NCI-H460 (cell line): ENCODE data around the gene RERE. TPM values are rescaled to one million over a fixed set of nuclear protein-coding genes. Genes with fewer than 3 reads are reported as not detected.

Experiments
- DNase-seq: peaks from one replicate; pipeline ENCODE4 v3.0.0-alpha.2; 2016; ENCODE audit warnings: low read depth; ENCODE audit errors: extremely low read depth
- total RNA-seq: library from RNA; depleted of rRNA; stranded (reverse); fragments of >200 nt; shearing (Covaris generic); gene quantifications from 2 replicates; pipeline ENCODE4 v1.2.3, GENCODE V29; 2014

Gene RERE
- total RNA-seq, 1 experiment from 2014 or later: 7.7 TPM

DNA sequence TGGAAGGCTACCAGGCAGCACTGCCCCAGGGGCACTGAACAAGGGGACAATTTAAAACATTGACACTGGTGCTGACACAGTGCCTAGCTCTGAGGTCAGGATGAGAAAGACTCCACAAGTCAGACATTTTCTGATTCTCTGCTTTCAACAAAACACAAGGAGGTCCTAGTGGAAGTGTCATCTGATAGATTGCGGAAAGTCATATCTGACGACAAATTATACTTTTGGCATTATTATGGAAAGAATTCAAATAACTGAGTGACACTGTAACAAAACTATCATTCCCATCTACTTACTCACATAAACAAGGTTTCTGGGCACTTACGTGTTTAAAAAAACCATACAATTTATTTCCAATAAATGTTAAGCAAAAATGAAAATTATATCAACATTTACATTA, 376.0 kb downstream of the RERE start:
- DNase-seq: no peak

DNA sequence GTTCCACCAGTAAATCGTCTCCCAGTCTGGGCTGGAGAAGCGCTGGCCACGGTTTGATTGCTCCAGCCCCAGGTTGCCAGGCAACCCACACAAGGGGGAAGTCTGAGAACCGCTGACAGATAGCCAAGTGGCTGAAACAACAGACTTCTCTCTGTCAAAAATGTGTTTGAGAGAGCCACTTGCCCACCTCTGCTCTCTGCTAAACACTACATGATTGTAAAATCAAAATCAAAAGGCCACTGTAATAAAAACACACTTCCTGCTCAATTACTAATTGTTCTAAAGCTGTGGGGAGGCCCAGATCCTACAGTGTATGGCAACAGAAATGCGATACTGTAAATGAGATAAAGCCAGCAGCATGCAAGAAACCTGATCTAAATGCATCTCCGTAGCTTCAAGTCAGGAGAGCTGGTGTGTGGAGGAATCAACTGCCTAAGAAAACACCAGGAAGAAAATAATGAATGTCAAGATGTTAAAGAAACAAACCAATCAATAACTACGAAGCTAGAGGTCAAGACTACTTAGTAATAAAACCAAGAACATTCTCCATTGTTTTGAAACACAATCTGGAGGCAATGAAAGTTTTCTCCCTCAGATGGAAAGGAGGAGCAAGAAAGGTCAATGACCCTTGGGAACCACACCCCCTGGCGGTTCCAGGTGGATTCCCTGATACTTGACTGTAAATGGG, 378.3 kb downstream of the RERE start:
- DNase-seq: no peak

DNA sequence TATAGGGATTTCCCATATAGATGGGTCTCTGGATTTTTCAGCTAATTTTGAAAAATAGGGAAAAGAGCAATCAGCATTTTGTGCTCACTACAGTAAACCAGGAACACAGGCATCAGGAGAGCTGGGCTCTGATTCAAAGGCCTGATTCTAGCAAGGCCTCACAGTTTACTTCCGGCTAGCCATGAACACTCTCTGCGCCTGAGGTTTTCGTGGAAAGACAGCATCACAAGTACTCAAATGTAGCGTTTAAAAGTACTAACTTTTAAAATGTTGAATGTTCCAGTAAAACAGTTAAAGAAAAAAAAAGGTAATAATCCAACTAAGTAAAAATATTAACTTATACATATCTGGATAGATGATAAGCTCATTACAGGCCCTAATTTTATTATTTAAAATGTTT, 379.0 kb downstream of the RERE start:
- no peak for DNase-seq

DNA sequence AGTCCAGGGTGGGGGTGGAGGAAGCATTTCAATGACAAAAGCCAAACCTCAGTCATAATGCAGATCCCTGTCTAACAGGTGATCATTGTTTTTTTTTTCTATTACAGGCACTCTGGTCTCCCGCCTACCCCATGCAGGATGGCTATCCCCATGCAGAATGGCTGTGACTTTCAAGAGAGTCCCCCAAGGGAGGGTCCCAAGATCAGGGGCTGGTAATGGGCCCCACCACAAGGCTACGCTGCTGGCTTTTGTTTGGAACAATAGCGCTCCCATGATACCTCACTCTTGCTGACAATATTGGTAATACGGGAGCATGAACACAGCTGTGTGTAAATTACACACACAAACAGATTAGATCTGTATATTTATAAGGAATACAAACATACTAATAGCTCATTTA, 380.1 kb downstream of the RERE start:
- no peak for DNase-seq

DNA sequence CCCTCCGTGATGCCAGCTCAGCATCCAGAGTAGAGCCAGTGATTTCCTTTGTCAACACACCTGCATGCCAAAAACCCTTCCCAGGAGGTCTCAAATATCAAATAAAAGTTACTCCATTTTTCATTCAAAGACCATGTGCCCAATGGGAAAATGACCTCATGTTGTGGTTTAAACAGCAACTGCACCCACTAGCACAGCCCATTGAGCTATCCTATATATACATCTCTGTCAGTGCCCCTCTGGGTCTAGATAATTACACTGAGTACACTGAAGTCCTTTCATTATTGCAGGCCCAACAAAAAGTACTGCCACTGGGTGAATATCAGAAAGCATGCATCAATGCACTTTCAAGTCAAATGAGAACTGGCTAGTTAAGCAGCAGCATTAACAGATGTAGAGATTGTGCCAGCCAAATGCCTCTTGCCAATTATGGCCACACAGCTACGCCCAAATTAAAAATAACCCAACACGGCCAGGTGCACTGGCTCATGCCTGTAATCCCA, 381.8 kb downstream of the RERE start:
- no peak for DNase-seq

GRCh38 chr1:8434101-8434500, 383.3 kb downstream of the RERE start:
- DNase-seq: no peak

- no peak for DNase-seq
Observed at GRCh38 chr1:8431784-8432183, 385.7 kb downstream of the RERE start.

DNA sequence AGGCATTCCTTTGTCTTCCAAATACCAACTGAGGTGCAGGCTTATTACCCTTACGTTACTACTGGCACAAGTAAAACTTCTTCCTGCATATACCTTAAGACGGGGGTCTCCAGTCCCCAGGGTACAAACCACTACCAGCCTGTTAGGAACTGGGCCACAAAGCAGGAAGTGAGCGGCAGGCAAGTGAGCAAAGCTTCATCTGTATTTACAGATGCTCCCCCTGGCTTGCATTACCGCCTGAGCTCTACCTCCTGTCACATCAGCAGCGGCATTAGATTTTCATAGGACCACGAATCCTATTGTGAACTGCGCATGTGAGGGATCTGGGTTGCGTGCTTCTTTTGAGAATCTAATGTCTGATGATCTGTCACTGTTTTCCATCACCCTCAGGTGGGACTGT, 386.4 kb downstream of the RERE start:
- DNase-seq: no peak

DNA sequence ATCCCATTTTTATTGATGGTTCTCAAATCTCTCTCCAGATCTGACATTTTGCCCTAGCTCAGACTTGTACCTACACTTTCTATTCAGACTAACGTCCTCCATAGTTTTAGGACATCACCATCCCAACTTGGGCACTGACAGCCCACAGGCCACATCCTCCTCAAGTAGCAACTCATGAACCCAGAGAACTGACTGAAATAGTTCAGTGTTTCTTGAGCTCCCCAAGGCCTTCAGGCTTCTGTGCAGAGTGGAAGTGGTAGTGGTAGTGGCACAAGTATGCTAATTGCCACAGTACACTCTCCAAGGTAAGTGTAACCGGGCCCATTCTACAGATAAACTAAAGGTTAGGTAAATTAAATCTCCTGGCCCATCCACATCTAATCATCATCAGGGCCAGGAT, 387.0 kb downstream of the RERE start:
- no peak for DNase-seq

DNA sequence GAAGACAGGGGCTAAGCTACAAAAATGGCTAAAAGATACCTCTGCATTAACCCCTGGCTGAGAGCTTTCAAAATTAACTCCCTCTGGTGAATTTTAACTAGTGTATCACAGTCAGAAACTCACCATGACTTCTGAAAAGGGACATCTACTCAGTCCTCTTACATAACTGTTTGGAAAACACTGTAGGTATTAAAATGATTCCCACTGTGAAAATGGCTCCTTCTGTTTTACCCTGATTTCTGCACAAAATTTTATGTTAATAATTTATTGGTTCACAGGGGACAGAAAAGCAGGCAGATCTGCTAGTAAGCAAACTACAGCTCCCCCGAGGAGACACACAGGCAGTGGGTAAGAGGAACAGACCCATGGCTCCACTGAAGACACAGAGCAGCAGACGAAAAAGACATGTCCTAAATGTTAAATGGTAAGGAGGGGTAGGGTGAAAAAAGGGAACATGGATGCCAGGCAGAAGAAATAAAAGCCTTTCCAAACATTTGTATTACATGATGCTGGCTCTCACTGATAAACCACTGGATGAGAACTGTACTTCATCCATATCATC, 387.8 kb downstream of the RERE start:
- no peak for DNase-seq

- no peak for DNase-seq
Observed at GRCh38 chr1:8428441-8428840, 389.0 kb downstream of the RERE start.

DNA sequence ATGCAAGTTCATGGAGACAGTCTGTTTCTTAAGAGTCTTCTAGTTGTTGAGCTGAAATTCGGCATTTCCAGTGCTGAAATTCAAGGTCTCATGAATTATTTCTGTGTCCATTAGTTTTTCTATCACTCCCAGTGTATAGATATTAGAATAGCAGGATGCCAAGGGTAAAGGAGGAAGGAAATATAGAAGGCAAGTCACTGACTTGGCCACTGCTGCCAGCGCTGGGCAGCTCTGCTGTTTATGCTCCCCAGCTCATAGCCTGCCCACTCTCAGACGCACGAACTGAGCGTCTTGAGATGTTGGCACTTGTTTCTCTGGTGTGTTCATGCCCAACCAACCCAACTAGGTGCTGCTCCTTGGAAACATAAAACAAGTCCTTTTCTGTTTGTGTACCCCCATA, 389.5 kb downstream of the RERE start:
- no peak for DNase-seq

GRCh38 chr1:8427493-8427892, 389.9 kb downstream of the RERE start:
- DNase-seq: no peak

DNA sequence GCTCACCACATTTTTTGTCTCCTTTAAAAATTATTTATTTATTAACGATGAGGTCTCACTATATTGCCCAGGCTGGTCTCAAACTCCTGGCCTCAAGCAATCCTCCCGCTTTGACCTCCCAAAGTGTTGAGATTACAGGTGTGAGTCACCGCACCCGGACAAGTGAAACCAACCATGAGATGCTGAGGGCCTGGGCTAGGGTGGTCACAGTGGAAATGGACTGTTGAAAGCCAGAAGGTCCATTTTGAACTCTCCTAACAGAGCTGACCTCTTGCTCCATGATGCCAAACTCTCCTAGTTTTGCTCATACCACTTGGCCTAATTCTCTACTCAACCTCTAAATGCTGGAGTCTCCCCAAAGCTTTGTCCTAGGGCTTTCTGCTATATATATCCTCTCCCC, 390.4 kb downstream of the RERE start:
- no peak for DNase-seq

- no peak for DNase-seq
Observed at GRCh38 chr1:8425781-8426161, 391.7 kb downstream of the RERE start.

DNA sequence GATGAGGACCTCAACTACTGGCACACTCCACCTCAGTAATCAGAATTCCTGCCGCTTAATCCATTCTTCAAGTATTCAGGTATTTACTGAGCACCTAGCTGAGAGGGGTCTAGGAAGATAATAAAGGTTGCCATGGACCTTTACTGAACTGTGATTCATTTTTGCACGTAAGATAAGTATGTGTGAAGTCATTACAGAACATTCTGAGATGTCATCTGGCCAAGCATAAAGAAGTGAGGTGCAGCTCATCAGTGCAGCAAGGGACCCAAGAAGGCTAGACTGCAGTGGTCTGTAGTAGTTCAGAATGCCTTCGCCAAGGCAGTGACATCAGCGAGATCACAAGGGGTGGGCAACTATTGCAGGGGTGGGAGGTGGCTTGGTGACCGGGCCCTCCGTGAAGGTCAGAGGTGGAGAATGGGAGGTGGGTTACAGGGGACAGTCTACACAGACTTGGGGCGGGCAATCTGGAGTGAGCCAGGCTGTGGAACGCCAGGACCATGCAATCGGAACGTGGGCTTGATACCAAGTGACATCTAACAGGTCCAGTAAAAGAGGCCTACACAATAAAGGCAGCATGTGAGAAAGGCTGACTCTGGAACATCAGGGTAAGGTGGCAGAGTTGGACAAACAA, 392.2 kb downstream of the RERE start:
- no peak for DNase-seq

DNA sequence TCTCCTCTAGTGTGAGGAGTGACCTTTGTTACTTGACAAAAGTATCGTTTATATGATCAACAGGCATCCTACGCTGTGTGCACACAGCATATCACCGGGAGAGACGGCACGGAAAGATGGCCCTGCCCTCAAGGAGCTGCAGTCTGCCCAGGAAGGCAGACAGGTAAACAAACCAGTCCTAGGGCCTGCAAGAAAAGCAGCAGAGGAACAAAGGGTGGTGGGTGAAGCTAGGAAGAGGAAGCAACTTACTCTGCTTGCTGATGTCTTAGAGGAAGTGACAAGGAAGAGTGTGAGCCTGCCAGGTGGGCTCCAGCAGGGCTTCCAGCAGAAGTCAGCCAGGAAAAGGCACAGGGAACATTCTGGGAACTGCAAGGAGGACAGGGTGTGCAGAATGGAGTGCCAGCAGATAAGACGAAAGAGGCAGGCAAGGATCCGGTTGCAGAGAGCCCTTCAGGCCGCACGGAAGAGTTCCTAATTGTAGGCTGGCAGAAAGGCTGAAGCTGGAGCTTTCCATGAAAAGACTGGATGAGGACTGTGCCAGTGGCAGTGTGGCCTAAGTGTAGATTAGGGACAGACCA, 392.8 kb downstream of the RERE start:
- DNase-seq: no peak

DNA sequence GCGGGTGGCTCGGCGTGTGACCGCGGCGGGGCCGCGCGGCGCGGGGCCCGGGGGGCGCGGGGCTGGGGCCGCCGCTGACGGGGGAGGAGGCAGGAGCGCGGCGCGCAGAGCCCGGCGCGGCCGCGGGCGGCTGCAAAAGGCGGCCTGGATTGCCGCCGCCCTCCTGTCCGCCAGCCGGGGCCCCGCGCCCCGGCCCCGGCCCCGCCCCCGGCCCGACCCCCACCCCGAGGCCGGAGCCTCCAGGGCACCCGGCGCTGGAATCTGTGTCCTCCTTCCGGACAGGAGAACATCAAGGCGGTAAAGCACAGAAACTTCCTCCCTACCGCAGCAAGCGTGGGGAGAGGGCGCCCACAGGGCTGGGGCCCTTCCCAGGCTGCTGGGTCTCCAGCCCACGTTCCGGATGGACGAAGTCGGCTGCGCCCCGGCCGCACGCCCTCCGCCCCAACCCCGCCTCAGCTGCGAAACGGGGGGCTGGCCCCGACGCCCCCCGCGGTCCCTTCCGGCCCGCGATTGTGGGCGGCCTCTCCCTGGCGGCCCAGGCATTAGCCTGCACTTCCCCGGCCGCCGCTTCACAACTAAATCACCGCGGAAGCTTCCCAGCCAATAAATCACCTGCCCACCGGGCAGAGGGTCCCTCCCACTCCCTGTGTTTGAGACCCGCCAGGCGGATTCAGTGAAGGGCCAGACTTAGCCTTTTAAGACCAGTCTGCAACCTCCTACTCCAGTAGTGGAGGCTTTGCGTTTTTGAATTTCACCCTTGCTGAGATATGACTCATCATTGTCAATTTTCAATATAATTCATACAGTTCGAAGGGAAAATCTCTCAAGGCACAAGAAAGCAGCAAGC, 393.5 kb downstream of the RERE start:
- DNase-seq: peak; percentile 3

DNA sequence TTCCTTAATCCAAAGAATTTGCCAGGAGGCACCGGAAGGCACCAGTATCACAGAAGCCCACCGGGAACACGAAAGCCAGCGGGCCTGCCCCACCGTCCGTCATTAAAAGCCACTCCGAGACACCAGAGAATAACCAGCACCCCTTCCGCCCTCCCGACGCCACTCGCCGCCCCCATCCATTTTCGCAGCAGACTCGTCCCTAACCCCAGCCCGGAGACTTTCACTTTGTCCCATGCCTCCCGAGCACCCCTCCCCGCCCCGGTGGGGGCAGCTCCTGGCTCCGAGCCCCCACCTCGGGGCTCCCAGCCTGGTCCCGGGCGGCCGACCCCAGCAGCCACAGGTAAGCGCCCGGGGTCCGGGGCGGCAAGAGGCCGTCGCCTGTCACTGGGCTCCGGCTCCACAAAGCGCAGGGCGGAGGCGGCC, 394.2 kb downstream of the RERE start:
- no peak for DNase-seq

DNA sequence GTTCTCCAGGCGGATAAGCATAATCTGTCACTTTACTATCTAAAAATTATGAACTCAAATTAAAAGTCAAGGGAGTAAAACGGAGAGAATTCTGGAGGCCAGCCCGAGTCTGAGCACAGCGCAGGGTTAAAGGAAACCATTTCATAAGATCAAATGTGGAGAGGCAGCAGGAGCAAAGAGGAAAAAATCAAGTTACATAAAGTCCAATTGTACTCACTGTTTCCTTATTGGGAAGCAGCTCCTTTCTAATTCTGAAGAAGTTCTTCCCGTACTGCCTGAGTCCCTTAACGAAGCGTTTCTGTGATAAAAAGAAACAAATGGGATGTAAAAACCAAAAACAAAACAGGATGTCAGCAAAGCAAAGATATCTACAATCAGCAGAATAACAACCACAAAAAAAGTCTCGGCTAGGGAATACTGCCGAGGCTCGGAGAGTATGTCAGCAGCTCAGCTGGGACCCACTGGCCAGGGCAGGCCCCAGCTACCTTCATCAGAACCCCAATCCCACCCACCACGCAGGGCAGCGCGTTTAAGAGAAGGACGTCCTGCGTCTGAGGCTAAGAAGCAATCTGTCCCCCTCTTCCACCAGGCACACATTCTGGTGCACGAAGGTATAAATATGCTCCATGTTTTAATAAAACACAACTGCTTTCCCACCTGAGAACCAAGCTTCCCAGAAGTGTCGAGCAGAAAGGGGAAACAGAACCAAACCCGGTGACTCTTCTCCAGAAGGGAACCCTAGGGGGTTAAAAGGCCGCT, 394.8 kb downstream of the RERE start:
- no peak for DNase-seq
